Osteocyte (in vitro differentiated cells): ENCODE measurements around the gene CDC34. TPM values are rescaled to one million over a fixed set of nuclear protein-coding genes. Genes with fewer than 3 reads are reported as not detected.

ENCODE experiments used
- DNase-seq: peaks from one replicate; pipeline ENCODE4 v3.0.0; 2021; ENCODE audit warnings: mixed read lengths; ENCODE audit not compliant: unreplicated experiment; ENCODE audit errors: extremely low spot score
- H3K27ac Mint-ChIP-seq: one replicate; pipeline ENCODE4 v1.8.0; 2021; ENCODE audit warnings: mild to moderate bottlenecking, mixed read lengths; ENCODE audit not compliant: unreplicated experiment
- H3K27me3 Mint-ChIP-seq: one replicate; pipeline ENCODE4 v1.8.0; 2021; ENCODE audit warnings: mixed read lengths; ENCODE audit not compliant: unreplicated experiment
- H3K36me3 Mint-ChIP-seq: one replicate; pipeline ENCODE4 v1.8.0; 2021; ENCODE audit warnings: mixed read lengths; ENCODE audit not compliant: unreplicated experiment
- H3K4me1 Mint-ChIP-seq: one replicate; pipeline ENCODE4 v1.8.0; 2021; ENCODE audit warnings: mixed read lengths; ENCODE audit not compliant: unreplicated experiment
- H3K4me3 Mint-ChIP-seq: one replicate; pipeline ENCODE4 v1.8.0; 2021; ENCODE audit warnings: mild to moderate bottlenecking, moderate library complexity, mixed read lengths; ENCODE audit not compliant: unreplicated experiment
- H3K9me3 Mint-ChIP-seq: one replicate; pipeline ENCODE4 v1.8.0; 2021; ENCODE audit warnings: mixed read lengths; ENCODE audit not compliant: unreplicated experiment
- total RNA-seq: library from RNA; stranded (reverse); gene quantifications from 2 replicates; pipeline ENCODE4 v1.2.1, GENCODE V29; 2021
- TF ChIP-seq, protein P1 (sequence below): fragments of 200-600 bp; sonication (generic); IDR thresholded peaks from 2 replicates; pipeline ENCODE4 v1.5.0; 2021; ENCODE audit warnings: antibody characterized with exemption, mild to moderate bottlenecking, moderate library complexity

The CDC34 gene
- total RNA-seq, 1 donor from 2014 or later = 65.3 TPM

DNA sequence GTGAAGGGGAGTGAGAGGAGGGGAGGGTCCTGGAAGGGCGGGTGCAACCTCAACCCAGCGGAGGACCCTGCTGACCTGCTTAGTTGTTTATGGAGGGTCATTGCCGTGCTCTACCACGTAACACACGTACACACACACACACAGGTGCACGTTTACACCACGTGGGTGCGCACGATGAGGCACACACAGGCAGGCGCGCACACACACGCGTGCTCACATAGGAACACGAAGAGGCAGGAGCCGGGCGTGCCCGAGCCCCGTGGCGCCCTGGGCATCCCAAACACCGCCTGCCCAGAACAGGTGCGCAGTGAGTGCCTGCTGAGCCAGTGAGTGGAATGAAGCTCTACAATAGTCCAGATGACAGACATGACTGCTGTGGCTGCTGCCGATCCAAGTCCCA, 46.5 kb upstream of the CDC34 start:
- peaks cover 24% of the 10 kb centered on the region for H3K4me1 Mint-ChIP-seq
- no peak overlapping the region for H3K4me3 Mint-ChIP-seq
- no peak overlapping the region for H3K27ac Mint-ChIP-seq
- no peaks in the 10 kb centered on the region for H3K36me3 Mint-ChIP-seq
- H3K27me3 Mint-ChIP-seq = peaks cover 12% of the 10 kb centered on the region
- peaks cover 3% of the 10 kb centered on the region for H3K9me3 Mint-ChIP-seq
- no peak for DNase-seq
- TF ChIP-seq, protein P1, sequence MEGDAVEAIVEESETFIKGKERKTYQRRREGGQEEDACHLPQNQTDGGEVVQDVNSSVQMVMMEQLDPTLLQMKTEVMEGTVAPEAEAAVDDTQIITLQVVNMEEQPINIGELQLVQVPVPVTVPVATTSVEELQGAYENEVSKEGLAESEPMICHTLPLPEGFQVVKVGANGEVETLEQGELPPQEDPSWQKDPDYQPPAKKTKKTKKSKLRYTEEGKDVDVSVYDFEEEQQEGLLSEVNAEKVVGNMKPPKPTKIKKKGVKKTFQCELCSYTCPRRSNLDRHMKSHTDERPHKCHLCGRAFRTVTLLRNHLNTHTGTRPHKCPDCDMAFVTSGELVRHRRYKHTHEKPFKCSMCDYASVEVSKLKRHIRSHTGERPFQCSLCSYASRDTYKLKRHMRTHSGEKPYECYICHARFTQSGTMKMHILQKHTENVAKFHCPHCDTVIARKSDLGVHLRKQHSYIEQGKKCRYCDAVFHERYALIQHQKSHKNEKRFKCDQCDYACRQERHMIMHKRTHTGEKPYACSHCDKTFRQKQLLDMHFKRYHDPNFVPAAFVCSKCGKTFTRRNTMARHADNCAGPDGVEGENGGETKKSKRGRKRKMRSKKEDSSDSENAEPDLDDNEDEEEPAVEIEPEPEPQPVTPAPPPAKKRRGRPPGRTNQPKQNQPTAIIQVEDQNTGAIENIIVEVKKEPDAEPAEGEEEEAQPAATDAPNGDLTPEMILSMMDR = no peak

DNA sequence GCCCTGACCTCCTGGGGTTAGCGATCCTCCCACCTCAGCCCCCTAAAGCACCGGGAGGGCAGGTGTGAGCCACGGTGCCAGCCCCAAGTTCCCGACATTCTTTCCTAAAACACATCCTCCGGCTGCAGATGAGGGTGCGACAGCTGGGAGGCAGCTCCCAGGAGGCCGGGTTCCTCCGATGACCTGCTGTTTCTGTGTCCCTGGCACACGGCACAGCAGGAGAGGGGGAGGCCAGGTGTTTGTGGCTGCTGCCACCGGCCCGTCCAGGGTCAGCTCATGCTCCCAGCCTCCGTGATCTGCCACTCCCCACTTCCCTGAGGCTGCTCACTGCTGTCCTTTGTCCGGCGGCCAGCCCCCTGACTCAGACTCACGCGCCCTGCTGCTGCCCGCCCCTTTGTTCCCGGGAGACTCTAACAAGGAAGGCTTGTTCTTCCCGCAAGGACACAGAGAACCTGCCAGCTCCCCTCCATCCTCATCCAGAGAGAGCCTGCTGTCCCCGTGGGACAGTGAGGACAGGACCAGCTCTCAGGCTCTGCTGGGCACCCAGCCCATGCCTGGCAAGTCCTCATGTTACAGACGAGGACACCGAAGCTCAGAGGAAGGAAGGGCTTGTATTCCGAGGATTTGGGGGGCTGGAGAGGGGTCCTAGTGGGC, 45.9 kb upstream of the CDC34 start:
- Mint-ChIP-seq H3K36me3 (no peaks in the 10 kb centered on the region), H3K9me3 (no peaks in the 10 kb centered on the region), H3K4me3 (peak overlapping the region; percentile 39), H3K27ac (peak overlapping the region; percentile 67), H3K4me1 (peaks cover 26% of the 10 kb centered on the region), H3K27me3 (peaks cover 12% of the 10 kb centered on the region)
- TF ChIP-seq, protein P1 = no peak
- no peak for DNase-seq

GRCh38 chr19:488505-489417, 42.8 kb upstream of the CDC34 start:
- peak overlapping the region; percentile 80 for H3K4me3 Mint-ChIP-seq
- peak; percentile 98 for DNase-seq
- H3K4me1 Mint-ChIP-seq = peaks cover 26% of the 10 kb centered on the region
- no peaks in the 10 kb centered on the region for H3K9me3 Mint-ChIP-seq
- H3K27me3 Mint-ChIP-seq = peaks cover 12% of the 10 kb centered on the region
- TF ChIP-seq, protein P1 = no peak
- no peaks in the 10 kb centered on the region for H3K36me3 Mint-ChIP-seq
- peak overlapping the region; percentile 74 for H3K27ac Mint-ChIP-seq

DNA sequence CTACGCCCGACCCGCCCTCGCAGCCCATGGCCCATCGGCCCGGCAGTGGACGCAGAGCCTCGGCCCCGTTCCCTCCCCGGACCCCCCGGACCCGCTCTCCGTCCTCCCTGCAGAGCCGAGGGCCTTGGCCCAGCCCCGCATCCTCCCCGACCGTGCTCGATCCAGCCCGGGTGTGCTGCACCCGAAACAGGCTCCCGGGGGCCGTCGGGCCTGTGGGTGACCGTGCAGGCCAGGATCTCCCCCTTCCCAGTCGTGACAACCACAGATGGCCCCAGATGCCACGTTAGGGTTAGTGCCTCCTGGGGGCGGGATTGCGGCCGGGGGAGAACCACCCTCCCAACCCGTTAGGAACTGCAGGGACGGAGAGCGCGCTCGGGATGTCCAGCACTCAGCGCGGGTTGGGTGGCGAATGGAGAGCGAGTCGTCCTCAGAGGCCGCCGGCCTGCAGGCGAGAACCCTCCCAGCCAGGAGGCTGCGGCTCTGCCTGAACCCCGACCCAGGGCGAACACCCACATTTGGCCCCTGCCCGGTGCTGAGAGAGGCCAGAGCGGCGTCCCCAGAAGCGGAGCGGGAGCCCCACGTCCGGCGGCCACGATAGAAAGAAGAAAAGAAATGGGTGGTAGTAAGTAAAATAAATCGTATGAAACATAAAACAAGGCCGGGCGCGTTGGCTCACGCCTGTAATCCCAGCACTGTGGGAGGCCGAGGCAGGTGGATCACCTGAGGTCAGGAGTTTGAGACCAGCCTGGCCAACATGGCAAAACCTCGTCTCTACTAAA, 42.0 kb upstream of the CDC34 start:
- Mint-ChIP-seq H3K27me3 (peaks cover 9% of the 10 kb centered on the region), H3K27ac (peak overlapping the region; percentile 69), H3K9me3 (no peaks in the 10 kb centered on the region), H3K4me1 (peaks cover 26% of the 10 kb centered on the region), H3K36me3 (no peaks in the 10 kb centered on the region), H3K4me3 (peak overlapping the region; percentile 80)
- DNase-seq = no peak
- TF ChIP-seq, protein P1 = no peak
